ENCODE measurements around the gene NACC2. TPM values are rescaled to one million over a fixed set of nuclear protein-coding genes. Genes with fewer than 3 reads are reported as not detected.

The NACC2 gene
- total and polyA plus RNA-seq, 9 of the 15 experiments (the other 6 are each of a cell fraction or from before 2014, with no cell fraction given): 0.70 to 25.1 (median 5.6) TPM

- TF ChIP-seq, protein P1, sequence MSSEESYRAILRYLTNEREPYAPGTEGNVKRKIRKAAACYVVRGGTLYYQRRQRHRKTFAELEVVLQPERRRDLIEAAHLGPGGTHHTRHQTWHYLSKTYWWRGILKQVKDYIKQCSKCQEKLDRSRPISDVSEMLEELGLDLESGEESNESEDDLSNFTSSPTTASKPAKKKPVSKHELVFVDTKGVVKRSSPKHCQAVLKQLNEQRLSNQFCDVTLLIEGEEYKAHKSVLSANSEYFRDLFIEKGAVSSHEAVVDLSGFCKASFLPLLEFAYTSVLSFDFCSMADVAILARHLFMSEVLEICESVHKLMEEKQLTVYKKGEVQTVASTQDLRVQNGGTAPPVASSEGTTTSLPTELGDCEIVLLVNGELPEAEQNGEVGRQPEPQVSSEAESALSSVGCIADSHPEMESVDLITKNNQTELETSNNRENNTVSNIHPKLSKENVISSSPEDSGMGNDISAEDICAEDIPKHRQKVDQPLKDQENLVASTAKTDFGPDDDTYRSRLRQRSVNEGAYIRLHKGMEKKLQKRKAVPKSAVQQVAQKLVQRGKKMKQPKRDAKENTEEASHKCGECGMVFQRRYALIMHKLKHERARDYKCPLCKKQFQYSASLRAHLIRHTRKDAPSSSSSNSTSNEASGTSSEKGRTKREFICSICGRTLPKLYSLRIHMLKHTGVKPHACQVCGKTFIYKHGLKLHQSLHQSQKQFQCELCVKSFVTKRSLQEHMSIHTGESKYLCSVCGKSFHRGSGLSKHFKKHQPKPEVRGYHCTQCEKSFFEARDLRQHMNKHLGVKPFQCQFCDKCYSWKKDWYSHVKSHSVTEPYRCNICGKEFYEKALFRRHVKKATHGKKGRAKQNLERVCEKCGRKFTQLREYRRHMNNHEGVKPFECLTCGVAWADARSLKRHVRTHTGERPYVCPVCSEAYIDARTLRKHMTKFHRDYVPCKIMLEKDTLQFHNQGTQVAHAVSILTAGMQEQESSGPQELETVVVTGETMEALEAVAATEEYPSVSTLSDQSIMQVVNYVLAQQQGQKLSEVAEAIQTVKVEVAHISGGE (CRISPR knock-in tag; IDR thresholded peaks at IDR 0.05): no peak
- TF ChIP-seq, protein P2, sequence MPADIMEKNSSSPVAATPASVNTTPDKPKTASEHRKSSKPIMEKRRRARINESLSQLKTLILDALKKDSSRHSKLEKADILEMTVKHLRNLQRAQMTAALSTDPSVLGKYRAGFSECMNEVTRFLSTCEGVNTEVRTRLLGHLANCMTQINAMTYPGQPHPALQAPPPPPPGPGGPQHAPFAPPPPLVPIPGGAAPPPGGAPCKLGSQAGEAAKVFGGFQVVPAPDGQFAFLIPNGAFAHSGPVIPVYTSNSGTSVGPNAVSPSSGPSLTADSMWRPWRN (IDR thresholded peaks at IDR 0.05; ENCODE audit: low read depth): no peak
- TF ChIP-seq MAFG (tag; conservative IDR thresholded peaks at IDR 0.05) (no peak), ZNF384 (IDR thresholded peaks at IDR 0.05; ENCODE audit: low read depth, low read length) (peak; percentile 75), TARDBP (IDR thresholded peaks at IDR 0.05) (no peak), RAD21 (CRISPR knock-in tag; conservative IDR thresholded peaks at IDR 0.05 in 1 of 2, IDR thresholded peaks at IDR 0.05 in 1 of 2) (peak; percentile 30 to 55; a peak in 3 of 4 replicates), HDAC2 (IDR thresholded peaks at IDR 0.05) (no peak), KAT2B (IDR thresholded peaks at IDR 0.05; ENCODE audit: low read depth, low read length) (no peak), SRSF9 (IDR thresholded peaks at IDR 0.05; ENCODE audit: borderline replicate concordance, low read depth, low read length) (no peak), KLF1 (tag; IDR thresholded peaks at IDR 0.05) (no peak), BCOR (IDR thresholded peaks at IDR 0.05) (no peak), RB1 (IDR thresholded peaks at IDR 0.05; ENCODE audit: low read depth) (no peak), CHD1 (IDR thresholded peaks at IDR 0.05; ENCODE audit: low read length) (no peak), MECOM (CRISPR knock-in tag; IDR thresholded peaks at IDR 0.05) (no peak)
- TF ChIP-seq, protein P3, sequence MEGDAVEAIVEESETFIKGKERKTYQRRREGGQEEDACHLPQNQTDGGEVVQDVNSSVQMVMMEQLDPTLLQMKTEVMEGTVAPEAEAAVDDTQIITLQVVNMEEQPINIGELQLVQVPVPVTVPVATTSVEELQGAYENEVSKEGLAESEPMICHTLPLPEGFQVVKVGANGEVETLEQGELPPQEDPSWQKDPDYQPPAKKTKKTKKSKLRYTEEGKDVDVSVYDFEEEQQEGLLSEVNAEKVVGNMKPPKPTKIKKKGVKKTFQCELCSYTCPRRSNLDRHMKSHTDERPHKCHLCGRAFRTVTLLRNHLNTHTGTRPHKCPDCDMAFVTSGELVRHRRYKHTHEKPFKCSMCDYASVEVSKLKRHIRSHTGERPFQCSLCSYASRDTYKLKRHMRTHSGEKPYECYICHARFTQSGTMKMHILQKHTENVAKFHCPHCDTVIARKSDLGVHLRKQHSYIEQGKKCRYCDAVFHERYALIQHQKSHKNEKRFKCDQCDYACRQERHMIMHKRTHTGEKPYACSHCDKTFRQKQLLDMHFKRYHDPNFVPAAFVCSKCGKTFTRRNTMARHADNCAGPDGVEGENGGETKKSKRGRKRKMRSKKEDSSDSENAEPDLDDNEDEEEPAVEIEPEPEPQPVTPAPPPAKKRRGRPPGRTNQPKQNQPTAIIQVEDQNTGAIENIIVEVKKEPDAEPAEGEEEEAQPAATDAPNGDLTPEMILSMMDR (IDR thresholded peaks at IDR 0.05 in 2 of 3, conservative IDR thresholded peaks at IDR 0.05 in 1 of 3; ENCODE audit: insufficient read depth in 2 of 3, low read depth in 1 of 3, low read length in 3 of 3): peak in 2 of 3 experiments; percentile 50 to 70; a peak in 3 of 6 replicates
Observed at GRCh38 chr9:136089697-136090045, 5.4 kb downstream of the NACC2 start (continued).

Data from K562 (cell line).